ENCODE measurements around the gene PLOD3. TPM values are rescaled to one million over a fixed set of nuclear protein-coding genes. Genes with fewer than 3 reads are reported as not detected.

Gene PLOD3
- total and polyA plus RNA-seq, 2 donors (not counting 3 experiments of a cell fraction or from before 2014, with no cell fraction given): 143 to 170 TPM

DNA sequence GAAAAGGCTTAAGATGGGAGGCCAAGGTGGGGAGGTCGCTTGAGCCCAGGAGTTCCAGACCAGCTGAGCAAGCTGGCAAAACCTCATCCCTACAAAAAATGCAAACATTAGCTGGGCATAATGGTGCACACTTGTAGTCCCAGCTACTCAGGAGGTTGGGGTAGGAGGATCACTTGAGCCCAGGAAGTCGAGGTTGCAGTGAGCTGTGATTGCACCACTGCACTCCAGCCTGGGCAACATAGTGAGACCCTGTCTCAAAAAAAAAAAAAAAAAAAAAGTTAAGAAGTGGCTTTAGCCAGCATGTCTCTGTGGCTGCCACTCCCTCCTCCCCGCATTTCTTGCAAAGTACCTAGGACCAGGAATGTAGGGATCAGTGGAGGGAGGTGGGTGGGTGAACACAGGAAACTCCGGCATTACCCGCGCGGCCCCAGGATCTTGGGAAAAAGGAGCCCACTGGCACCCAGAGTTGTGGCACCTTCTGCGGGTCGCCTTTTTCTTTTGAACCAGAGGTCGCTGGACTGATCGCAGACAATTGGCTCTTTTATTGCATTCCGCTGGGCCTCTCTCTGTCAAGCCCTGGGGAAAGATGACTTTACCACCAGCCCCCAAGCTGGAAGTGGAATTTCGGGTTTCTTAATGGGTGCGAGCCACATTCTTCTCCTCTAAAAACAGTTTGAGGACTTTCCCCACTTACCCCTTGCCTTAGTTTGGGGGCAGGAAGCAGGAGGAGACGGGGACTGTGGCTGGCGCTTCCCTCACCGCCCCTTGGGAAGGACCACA, 55.5 kb downstream of the PLOD3 start:
- BruUV-seq (replicated peaks): no TSS peak
- dilution Hi-C loops (cut with MboI; ENCODE audit: extremely low pct_ligation_motif_present, low sequenced_read_pairs) (no loop called here), intact Hi-C loops (cut with micrococcal nuclease) (loop anchor here (10.0 kb wide), 1 partner anchor 267 kb away; the partner anchor contains the start of gene ACHE)
- Histone ChIP-seq H3K4me3 (replicated peaks in 1 of 3; ENCODE audit: insufficient read depth in 1 of 3, low read depth in 1 of 3, low read length in 3 of 3) (no peak overlapping the region), H3K79me2 (ENCODE audit: control insufficient read depth, insufficient read depth, low read length) (no peaks in the 10 kb centered on the region), H4K20me1 (replicated peaks; ENCODE audit: control insufficient read depth, extremely low read depth, insufficient read depth, low read length) (no peaks in the 10 kb centered on the region), H3K9me1 (replicated peaks; ENCODE audit: control insufficient read depth, extremely low read depth, insufficient read depth, low read length) (no peaks in the 10 kb centered on the region), H2AFZ (ENCODE audit: low read depth, low read length) (no peak overlapping the region), H3K9ac (replicated peaks; ENCODE audit: extremely low read depth, insufficient read depth, low read length) (no peak overlapping the region), H3K27ac (ENCODE audit: insufficient read depth, low read depth, low read length) (no peak overlapping the region), H3K27me3 (ENCODE audit: control insufficient read depth in 2 of 2, insufficient read depth in 2 of 2, low read length in 2 of 2) (peaks cover 22 to 30% of the 10 kb centered on the region in 2 experiments), H3K36me3 (ENCODE audit: control insufficient read depth in 2 of 2, extremely low read depth in 1 of 2, insufficient read depth in 2 of 2, low read length in 2 of 2) (peaks cover 5 to 15% of the 10 kb centered on the region in 2 experiments), H3K4me2 (ENCODE audit: insufficient read depth, low read length) (no peak overlapping the region), H3K4me1 (ENCODE audit: control insufficient read depth, extremely low read depth, insufficient read depth, low read length) (peaks cover 16% of the 10 kb centered on the region), H3K9me3 (replicated peaks; ENCODE audit: control insufficient read depth, insufficient read depth, low read length) (no peaks in the 10 kb centered on the region)
- CTCF ChIA-PET: interaction anchor here (0.7 to 1.7 kb wide), 3 partner anchors 18 to 67 kb away, joined by 3 to 16 read pairs (median 3); no protein-coding TSS in a partner anchor
- DNase-seq (ENCODE audit: low read depth, low spot score): no peak
- no peak for FAIRE-seq
- TF ChIP-seq MYC (IDR thresholded peaks at IDR 0.05; ENCODE audit: low read depth, low read length) (no peak), FOS (IDR thresholded peaks at IDR 0.05; ENCODE audit: borderline replicate concordance, insufficient read depth, low read length) (no peak), POLR2A (IDR thresholded peaks at IDR 0.05; ENCODE audit: low read depth, low read length) (no peak), POLR2AphosphoS5 (IDR thresholded peaks at IDR 0.05; ENCODE audit: insufficient read depth, low read depth, low read length) (no peak), EZH2 (IDR thresholded peaks at IDR 0.05; ENCODE audit: borderline replicate concordance, low read depth, low read length, severe bottlenecking) (no peak), JUN (IDR thresholded peaks at IDR 0.05; ENCODE audit: borderline replicate concordance, insufficient read depth, insufficient read length, low read depth) (no peak), MAX (IDR thresholded peaks at IDR 0.05; ENCODE audit: insufficient read depth, insufficient read length) (no peak), GATA2 (IDR thresholded peaks at IDR 0.05; ENCODE audit: insufficient read depth, insufficient read length, low read depth, low read length) (no peak)
- TF ChIP-seq, protein P1, sequence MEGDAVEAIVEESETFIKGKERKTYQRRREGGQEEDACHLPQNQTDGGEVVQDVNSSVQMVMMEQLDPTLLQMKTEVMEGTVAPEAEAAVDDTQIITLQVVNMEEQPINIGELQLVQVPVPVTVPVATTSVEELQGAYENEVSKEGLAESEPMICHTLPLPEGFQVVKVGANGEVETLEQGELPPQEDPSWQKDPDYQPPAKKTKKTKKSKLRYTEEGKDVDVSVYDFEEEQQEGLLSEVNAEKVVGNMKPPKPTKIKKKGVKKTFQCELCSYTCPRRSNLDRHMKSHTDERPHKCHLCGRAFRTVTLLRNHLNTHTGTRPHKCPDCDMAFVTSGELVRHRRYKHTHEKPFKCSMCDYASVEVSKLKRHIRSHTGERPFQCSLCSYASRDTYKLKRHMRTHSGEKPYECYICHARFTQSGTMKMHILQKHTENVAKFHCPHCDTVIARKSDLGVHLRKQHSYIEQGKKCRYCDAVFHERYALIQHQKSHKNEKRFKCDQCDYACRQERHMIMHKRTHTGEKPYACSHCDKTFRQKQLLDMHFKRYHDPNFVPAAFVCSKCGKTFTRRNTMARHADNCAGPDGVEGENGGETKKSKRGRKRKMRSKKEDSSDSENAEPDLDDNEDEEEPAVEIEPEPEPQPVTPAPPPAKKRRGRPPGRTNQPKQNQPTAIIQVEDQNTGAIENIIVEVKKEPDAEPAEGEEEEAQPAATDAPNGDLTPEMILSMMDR (IDR thresholded peaks at IDR 0.05; ENCODE audit: extremely low read depth in 1 of 2, insufficient read depth in 1 of 2, low read depth in 1 of 2, low read length in 2 of 2): no peak
- POLR2A ChIA-PET: no interaction called here
